Thyroid gland (tissue), 4 donors: ENCODE results near the gene ASIC4.

Experiments
- CTCF ChIP-seq, 6 experiments: fragments of 200-600 bp in 3 of 6; fragments of 450-650 bp in 3 of 6; sonication (generic) in 3 of 6; IDR thresholded peaks; one replicate each; pipeline ENCODE4 v1.5.1; 2016 to 2019; ENCODE audit warnings: antibody characterized with exemption in 6 of 6, mild to moderate bottlenecking in 2 of 6, inconsistent platforms in 1 of 6, moderate library complexity in 1 of 6
- POLR2A ChIP-seq, 2 donors: fragments of 450-650 bp; IDR thresholded peaks; one replicate each; pipeline ENCODE4 v1.6.1; 2017; ENCODE audit warnings: antibody characterized with exemption in 2 of 2, mild to moderate bottlenecking in 2 of 2, moderate library complexity in 1 of 2

GRCh38 chr2:219508971-219509779, 5.1 kb upstream of the ASIC4 start:
- TF ChIP-seq POLR2A (IDR thresholded peaks at IDR 0.05) (no peak), CTCF (IDR thresholded peaks at IDR 0.05) (no peak)
